SK-N-SH (cell line): ENCODE data around the gene MCTP1.

Source experiments
- EP300 ChIP-seq, 2 experiments: IDR thresholded peaks; 2 replicates each; pipeline versions ENCODE4 v1.4.0 to v1.6.1; 2012; ENCODE audit warnings: borderline replicate concordance in 1 of 2, low read depth in 1 of 2, low read length in 1 of 2
- NRF1 ChIP-seq: IDR thresholded peaks from 2 replicates; pipeline ENCODE4 v1.6.1; 2012; ENCODE audit warnings: low read depth, mild to moderate bottlenecking, low read length
- TF ChIP-seq, protein P1 (sequence below): fragments of 200-600 bp; sonication (generic); IDR thresholded peaks from 2 replicates; pipeline ENCODE4 v1.6.1; 2017; ENCODE audit warnings: antibody characterized with exemption, mild to moderate bottlenecking, moderate library complexity
- TF ChIP-seq, protein P2 (sequence below): IDR thresholded peaks from 2 replicates; pipeline ENCODE4 v1.4.0; 2012; ENCODE audit warnings: low read depth

DNA sequence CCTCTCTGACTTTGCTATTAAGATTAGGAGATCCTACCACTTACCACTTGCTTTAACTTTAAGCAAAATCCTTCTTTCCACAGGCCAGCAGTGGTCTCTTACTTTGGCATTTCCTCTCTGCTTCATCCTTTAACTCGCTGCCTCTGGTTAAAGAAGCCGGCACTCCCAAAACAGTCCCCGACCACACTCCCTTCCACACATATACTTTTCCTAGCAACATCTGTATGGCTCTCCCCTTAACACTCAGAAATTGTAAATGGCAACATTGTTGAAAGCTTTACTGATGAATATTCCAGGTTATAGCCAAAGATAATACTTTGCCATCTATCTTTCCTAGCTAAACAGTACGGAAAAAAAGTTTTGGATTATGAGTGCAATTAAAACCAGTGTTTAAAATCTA, 133.2 kb downstream of the MCTP1 start:
- TF ChIP-seq, protein P1, sequence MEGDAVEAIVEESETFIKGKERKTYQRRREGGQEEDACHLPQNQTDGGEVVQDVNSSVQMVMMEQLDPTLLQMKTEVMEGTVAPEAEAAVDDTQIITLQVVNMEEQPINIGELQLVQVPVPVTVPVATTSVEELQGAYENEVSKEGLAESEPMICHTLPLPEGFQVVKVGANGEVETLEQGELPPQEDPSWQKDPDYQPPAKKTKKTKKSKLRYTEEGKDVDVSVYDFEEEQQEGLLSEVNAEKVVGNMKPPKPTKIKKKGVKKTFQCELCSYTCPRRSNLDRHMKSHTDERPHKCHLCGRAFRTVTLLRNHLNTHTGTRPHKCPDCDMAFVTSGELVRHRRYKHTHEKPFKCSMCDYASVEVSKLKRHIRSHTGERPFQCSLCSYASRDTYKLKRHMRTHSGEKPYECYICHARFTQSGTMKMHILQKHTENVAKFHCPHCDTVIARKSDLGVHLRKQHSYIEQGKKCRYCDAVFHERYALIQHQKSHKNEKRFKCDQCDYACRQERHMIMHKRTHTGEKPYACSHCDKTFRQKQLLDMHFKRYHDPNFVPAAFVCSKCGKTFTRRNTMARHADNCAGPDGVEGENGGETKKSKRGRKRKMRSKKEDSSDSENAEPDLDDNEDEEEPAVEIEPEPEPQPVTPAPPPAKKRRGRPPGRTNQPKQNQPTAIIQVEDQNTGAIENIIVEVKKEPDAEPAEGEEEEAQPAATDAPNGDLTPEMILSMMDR, result no peak
- TF ChIP-seq NRF1, result no peak
- TF ChIP-seq, protein P2, sequence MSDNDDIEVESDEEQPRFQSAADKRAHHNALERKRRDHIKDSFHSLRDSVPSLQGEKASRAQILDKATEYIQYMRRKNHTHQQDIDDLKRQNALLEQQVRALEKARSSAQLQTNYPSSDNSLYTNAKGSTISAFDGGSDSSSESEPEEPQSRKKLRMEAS, result no peak
- no peak for TF ChIP-seq EP300 (IDR thresholded peaks at IDR 0.05; ENCODE audit: borderline replicate concordance in 1 of 2, low read depth in 1 of 2, low read length in 1 of 2)
